Measurements from ENCODE around the gene POLR2B. TPM values are rescaled to one million over a fixed set of nuclear protein-coding genes. Genes with fewer than 3 reads are reported as not detected.
"Not testable (repeated sequence)": the region's sequence is repeated elsewhere in the genome, so short reads cannot be mapped to it uniquely, and the experiment has no call there.

The POLR2B gene
- total RNA-seq, 1 experiment from 2014 or later: 117 TPM

DNA sequence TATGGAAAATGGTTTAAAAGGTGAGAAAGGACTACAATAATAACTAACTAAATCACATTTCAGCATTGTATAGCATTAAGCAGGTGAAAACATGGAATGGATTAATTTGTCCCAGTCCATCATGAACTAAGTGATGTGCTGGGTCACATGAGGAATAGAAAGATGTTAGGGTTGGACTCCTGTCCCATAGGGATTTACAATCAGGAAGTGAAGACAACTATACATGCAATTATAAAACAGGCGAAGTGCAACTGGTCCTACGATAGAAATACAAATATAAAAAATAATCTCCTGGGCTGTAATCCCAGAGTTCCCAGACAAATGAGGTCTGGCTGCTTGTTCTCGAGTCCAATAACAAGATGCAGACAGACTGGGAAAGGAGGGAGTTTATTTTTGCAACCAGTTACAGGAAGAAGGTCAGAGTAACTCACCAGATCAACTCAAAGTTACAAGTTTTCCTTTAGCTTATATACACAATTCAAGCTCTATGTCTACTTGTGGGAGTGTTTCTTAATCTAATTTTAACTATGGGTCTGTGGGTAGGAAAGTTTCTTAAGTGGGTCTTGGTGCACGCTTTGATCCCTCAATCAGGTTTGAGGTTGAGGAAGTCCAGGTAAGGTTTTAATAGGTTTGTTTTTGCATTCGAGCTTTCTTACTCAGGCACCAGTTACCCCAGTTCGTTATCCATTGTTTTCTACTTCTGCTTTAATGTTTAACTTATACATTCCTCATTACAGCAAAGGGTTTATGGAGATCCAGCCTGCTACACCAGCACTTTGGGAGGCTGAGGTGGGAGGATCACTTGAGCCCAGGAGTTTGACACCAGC is 81.4 kb downstream of the POLR2B start:
- no peaks in the 10 kb centered on the region for H3K36me3 Mint-ChIP-seq
- H3K9me3 Mint-ChIP-seq: peaks cover 8% of the 10 kb centered on the region
- H3K4me1 Mint-ChIP-seq: peaks cover 6% of the 10 kb centered on the region
- no peak for DNase-seq (ENCODE audit: low spot score)
- ATAC-seq: no peak
- ChIA-PET POLR2A (no interaction called here), CTCF (no interaction called here)
- TF ChIP-seq FOXK1 (CRISPR knock-in tag; IDR thresholded peaks at IDR 0.05) (no peak), CDX4 (CRISPR knock-in tag; IDR thresholded peaks at IDR 0.05; ENCODE audit: borderline replicate concordance) (no peak), OVOL2 (CRISPR knock-in tag; IDR thresholded peaks at IDR 0.05; ENCODE audit: borderline replicate concordance) (no peak)
- no peak overlapping the region for H3K4me3 Mint-ChIP-seq
- no peaks in the 10 kb centered on the region; the same call in 1 of the 2 replicates for H3K27me3 Mint-ChIP-seq (ENCODE audit: low read depth)
- H3K27ac Mint-ChIP-seq: no peak overlapping the region

- H3K9me3 Mint-ChIP-seq; ATAC-seq; CTCF ChIA-PET; POLR2A ChIA-PET; H3K27ac Mint-ChIP-seq; DNase-seq (ENCODE audit: low spot score); H3K4me1 Mint-ChIP-seq; H3K36me3 Mint-ChIP-seq; H3K27me3 Mint-ChIP-seq (ENCODE audit: low read depth); H3K4me3 Mint-ChIP-seq: not testable (repeated sequence)
These were observed 82.0 kb downstream of the POLR2B start for GRCh38 chr4:57060717-57061067.

DNA sequence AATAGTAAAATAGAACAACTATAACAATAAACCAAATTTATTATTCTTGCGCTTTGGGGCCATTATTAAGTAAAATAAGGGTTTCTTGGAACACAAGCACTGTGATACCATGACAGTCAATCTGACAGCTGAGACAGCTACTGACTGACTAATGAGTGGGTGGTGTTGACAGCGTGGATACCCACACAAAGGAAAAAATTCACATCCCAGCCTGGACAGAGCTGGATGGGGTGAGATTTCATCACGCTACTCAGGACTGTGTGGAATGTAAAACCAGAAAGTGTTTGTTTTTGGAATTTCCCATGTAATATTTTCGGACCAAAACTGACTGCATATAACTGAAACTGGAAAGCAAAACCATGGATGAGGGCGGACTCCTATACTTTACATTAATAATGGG is 82.7 kb downstream of the POLR2B start:
- ChIA-PET POLR2A (no interaction called here), CTCF (no interaction called here)
- no peak for DNase-seq (ENCODE audit: low spot score)
- Mint-ChIP-seq H3K27me3 (ENCODE audit: low read depth) (no peaks in the 10 kb centered on the region), H3K4me1 (peaks cover 1% of the 10 kb centered on the region), H3K36me3 (no peaks in the 10 kb centered on the region), H3K9me3 (peaks cover 8% of the 10 kb centered on the region), H3K4me3 (no peak overlapping the region), H3K27ac (no peak overlapping the region)
- ATAC-seq: no peak
- TF ChIP-seq ELF4 (CRISPR knock-in tag; IDR thresholded peaks at IDR 0.05; ENCODE audit: low read depth) (no peak), NR1H2 (CRISPR knock-in tag; IDR thresholded peaks at IDR 0.05) (no peak), TCF7 (CRISPR knock-in tag; IDR thresholded peaks at IDR 0.05; ENCODE audit: low read depth) (no peak), CBFB (CRISPR knock-in tag; IDR thresholded peaks at IDR 0.05; ENCODE audit: low read depth) (no peak), NFE2L1 (CRISPR knock-in tag; IDR thresholded peaks at IDR 0.05) (no peak), ATF1 (CRISPR knock-in tag; IDR thresholded peaks at IDR 0.05) (no peak), IRF2 (CRISPR knock-in tag; IDR thresholded peaks at IDR 0.05; ENCODE audit: borderline replicate concordance, low read depth) (no peak), ZNF416 (CRISPR knock-in tag; IDR thresholded peaks at IDR 0.05) (no peak), ZNF532 (CRISPR knock-in tag; IDR thresholded peaks at IDR 0.05; ENCODE audit: borderline replicate concordance) (no peak), NR2C2 (CRISPR knock-in tag; IDR thresholded peaks at IDR 0.05) (no peak), CDX4 (CRISPR knock-in tag; IDR thresholded peaks at IDR 0.05; ENCODE audit: borderline replicate concordance) (no peak), ERG (CRISPR knock-in tag; IDR thresholded peaks at IDR 0.05) (no peak), OVOL2 (CRISPR knock-in tag; IDR thresholded peaks at IDR 0.05; ENCODE audit: borderline replicate concordance) (no peak), ZNF512 (CRISPR knock-in tag; IDR thresholded peaks at IDR 0.05; ENCODE audit: borderline replicate concordance) (no peak), STAT6 (CRISPR knock-in tag; conservative IDR thresholded peaks at IDR 0.05; ENCODE audit: low read depth) (no peak)
- TF ChIP-seq, protein P1, sequence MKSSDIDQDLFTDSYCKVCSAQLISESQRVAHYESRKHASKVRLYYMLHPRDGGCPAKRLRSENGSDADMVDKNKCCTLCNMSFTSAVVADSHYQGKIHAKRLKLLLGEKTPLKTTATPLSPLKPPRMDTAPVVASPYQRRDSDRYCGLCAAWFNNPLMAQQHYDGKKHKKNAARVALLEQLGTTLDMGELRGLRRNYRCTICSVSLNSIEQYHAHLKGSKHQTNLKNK (CRISPR knock-in tag; IDR thresholded peaks at IDR 0.05): no peak
